ENCODE measurements around the gene MCAT. TPM values are rescaled to one million over a fixed set of nuclear protein-coding genes. Genes with fewer than 3 reads are reported as not detected.

The MCAT gene
- polyA plus RNA-seq, 3 donors, result 4.5 to 8.9 (median 6.8) TPM

GRCh38 chr22:43136255-43136654 is 6.9 kb downstream of the MCAT start:
- no peak overlapping the region for H3K4me3 ChIP-seq (replicated peaks in 1 of 3; ENCODE audit: low read depth in 2 of 3, low read length in 3 of 3)
- 26% methylated on average over 9 of the region's 9 CpGs for WGBS (ENCODE audit: insufficient coverage)
- H3K9ac ChIP-seq (ENCODE audit: insufficient read depth, low read length, poor library complexity, severe bottlenecking), result no peak overlapping the region
- peaks cover 17% of the 10 kb centered on the region for H3K4me1 Mint-ChIP-seq
- H2AFZ ChIP-seq (ENCODE audit: insufficient read depth, low read depth, low read length, poor library complexity, severe bottlenecking), result peak overlapping the region; percentile 61
- H3K4me3 Mint-ChIP-seq, result peak overlapping the region; percentile 16 to 42
- H3K9me3 Mint-ChIP-seq, result peaks cover 0 to 2% (median 0%) of the 10 kb centered on the region in 7 donors
- intact Hi-C loops (cut with micrococcal nuclease), result no loop called here
- H3K27ac Mint-ChIP-seq, result peak overlapping the region in 4 of 7 donors; percentile 18 to 83 (median 58)
- H3K4me1 ChIP-seq (ENCODE audit: control insufficient read depth in 1 of 2, insufficient read depth in 2 of 2, low read length in 2 of 2), result peaks cover 10 to 13% of the 10 kb centered on the region in 2 donors
- H3K9me3 ChIP-seq (replicated peaks in 1 of 2; ENCODE audit: control insufficient read depth in 1 of 2, insufficient read depth in 1 of 2, low read length in 2 of 2), result no peaks in the 10 kb centered on the region
- H4K20me1 ChIP-seq (ENCODE audit: insufficient read depth, low read length), result no peaks in the 10 kb centered on the region
- peaks cover 2% of the 10 kb centered on the region for H3K79me2 ChIP-seq (ENCODE audit: insufficient read depth, low read length)
- peaks cover 20 to 83% of the 10 kb centered on the region in 2 donors for H3K36me3 ChIP-seq (replicated peaks in 1 of 2; ENCODE audit: control insufficient read depth in 1 of 2, insufficient read depth in 2 of 2, low read length in 2 of 2)
- peak in 2 of 3 donors; percentile 39 to 53 for DNase-seq
- H3K4me2 ChIP-seq (replicated peaks; ENCODE audit: extremely low read depth, low read length, poor library complexity, severe bottlenecking), result no peak overlapping the region
- H3K27me3 Mint-ChIP-seq (ENCODE audit: low read depth in 3 of 3), result no peaks in the 10 kb centered on the region
- TF ChIP-seq CTCF (IDR thresholded peaks at IDR 0.05), result peak; percentile 70
- no peaks in the 10 kb centered on the region for H3K27me3 ChIP-seq (ENCODE audit: control insufficient read depth in 2 of 2, insufficient read depth in 2 of 2, low read length in 2 of 2)
- peak overlapping the region in 1 of 2 donors; percentile 48 for H3K27ac ChIP-seq (ENCODE audit: low read depth in 1 of 2, low read length in 2 of 2)
- peaks cover 50 to 87% of the 10 kb centered on the region in 2 donors for H3K36me3 Mint-ChIP-seq

GRCh38 chr22:43135565-43135964 is 7.6 kb downstream of the MCAT start:
- no peak overlapping the region for H3K27ac ChIP-seq (ENCODE audit: low read depth in 1 of 2, low read length in 2 of 2)
- Mint-ChIP-seq H3K27me3 (ENCODE audit: low read depth in 3 of 3) (no peaks in the 10 kb centered on the region), H3K36me3 (peaks cover 46 to 83% of the 10 kb centered on the region in 2 donors), H3K27ac (peak overlapping the region in 1 of 7 donors; percentile 11), H3K4me3 (no peak overlapping the region), H3K9me3 (peaks cover 0 to 2% (median 0%) of the 10 kb centered on the region in 7 donors), H3K4me1 (peaks cover 14% of the 10 kb centered on the region)
- WGBS (ENCODE audit: insufficient coverage), result no CpG with 5 or more reads among the region's 5 CpGs
- no peak for DNase-seq
- no peaks in the 10 kb centered on the region for H3K9me3 ChIP-seq (replicated peaks in 1 of 2; ENCODE audit: control insufficient read depth in 1 of 2, insufficient read depth in 1 of 2, low read length in 2 of 2)
- H4K20me1 ChIP-seq (ENCODE audit: insufficient read depth, low read length), result no peaks in the 10 kb centered on the region
- H3K36me3 ChIP-seq (replicated peaks in 1 of 2; ENCODE audit: control insufficient read depth in 1 of 2, insufficient read depth in 2 of 2, low read length in 2 of 2), result peaks cover 20 to 81% of the 10 kb centered on the region in 2 donors
- no peaks in the 10 kb centered on the region for H3K79me2 ChIP-seq (ENCODE audit: insufficient read depth, low read length)
- intact Hi-C loops (cut with micrococcal nuclease), result no loop called here
- H2AFZ ChIP-seq (ENCODE audit: insufficient read depth, low read depth, low read length, poor library complexity, severe bottlenecking), result no peak overlapping the region
- H3K4me3 ChIP-seq (replicated peaks in 1 of 3; ENCODE audit: low read depth in 2 of 3, low read length in 3 of 3), result no peak overlapping the region
- TF ChIP-seq CTCF (IDR thresholded peaks at IDR 0.05), result no peak
- H3K4me2 ChIP-seq (replicated peaks; ENCODE audit: extremely low read depth, low read length, poor library complexity, severe bottlenecking), result no peak overlapping the region
- no peak overlapping the region for H3K9ac ChIP-seq (ENCODE audit: insufficient read depth, low read length, poor library complexity, severe bottlenecking)
- peaks cover 10 to 13% of the 10 kb centered on the region in 2 donors for H3K4me1 ChIP-seq (ENCODE audit: control insufficient read depth in 1 of 2, insufficient read depth in 2 of 2, low read length in 2 of 2)
- H3K27me3 ChIP-seq (ENCODE audit: control insufficient read depth in 2 of 2, insufficient read depth in 2 of 2, low read length in 2 of 2), result no peaks in the 10 kb centered on the region
